Placental pericyte (primary cell): Measurements from ENCODE around the gene FOSL2. TPM values are rescaled to one million over a fixed set of nuclear protein-coding genes. Genes with fewer than 3 reads are reported as not detected.

ENCODE experiments used
- small RNA-seq: library from RNA; depleted of rRNA; stranded (forward); fragments of <200 nt; gene quantifications from one replicate; pipeline ENCODE3, GENCODE V24; 2012; ENCODE audit warnings: low replicate concordance
- total RNA-seq: library from RNA; depleted of rRNA; stranded (reverse); fragments of >200 nt; gene quantifications from 2 replicates; pipeline ENCODE4 v1.2.3, GENCODE V29; 2012

The FOSL2 gene
- total RNA-seq = 38.4 and 62.8 TPM in 2 replicates

DNA sequence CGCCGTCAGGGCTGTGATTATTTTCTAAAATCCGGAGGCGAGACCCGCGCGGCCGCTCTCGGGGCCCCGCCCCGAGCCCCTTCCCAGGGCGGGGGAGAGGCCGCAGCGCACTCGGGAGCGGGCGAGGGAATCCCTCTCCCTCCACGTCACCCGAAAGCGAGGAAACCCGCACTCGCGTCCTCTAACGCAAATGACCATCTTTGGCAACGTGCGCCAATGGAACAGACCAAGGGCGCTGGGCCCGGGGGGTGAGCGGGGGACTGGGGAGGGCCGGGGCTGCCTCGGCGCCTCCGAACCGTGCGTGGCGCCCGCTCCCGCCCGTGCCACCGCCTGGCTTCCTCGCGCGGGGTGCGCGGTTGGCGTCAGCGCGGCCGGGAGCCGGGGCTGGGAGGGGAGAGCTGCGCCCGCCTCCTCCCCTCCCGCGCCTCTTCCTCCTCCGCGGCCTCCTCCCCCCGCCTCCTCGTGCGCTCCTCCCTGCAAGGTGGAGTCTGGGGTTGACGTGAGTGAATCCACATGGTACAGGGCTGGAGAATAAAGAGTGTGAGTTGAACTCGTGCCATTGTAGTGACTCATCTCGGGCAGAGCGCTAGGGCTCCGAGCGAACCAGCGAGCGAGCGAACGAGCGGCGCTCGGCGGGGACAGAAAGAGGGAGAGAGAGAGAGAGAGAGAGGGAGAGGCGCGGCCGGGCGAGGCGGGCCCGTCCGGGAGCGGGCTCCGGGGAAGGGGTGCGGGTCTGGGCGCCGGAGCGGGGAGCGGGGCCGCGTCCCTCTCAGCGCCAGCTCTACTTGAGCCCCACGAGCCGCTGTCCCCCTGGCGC lies at the start of gene FOSL2:
FOSL2 (plus strand) TSS at position 562 of the 817 bp plus-strand sequence. CDS start 863 bp downstream, outside the sequence.

Small RNAs within 50 kb of the gene (small RNA-seq; reads per million reads assigned to genes)
- gene AC104695.3 = 0.49 reads per million, percentile 18 among the genes with 10 or more reads in this experiment
- not detected for gene SNRPGP7

Other genes starting within 250 kb of the FOSL2 start
- gene PLB1, start 103.2 kb downstream of the FOSL2 start, total RNA-seq = 0.86 and 2.4 TPM in 2 replicates